Smooth muscle cell (in vitro differentiated cells): ENCODE results near the gene CLEC4F. TPM values are rescaled to one million over a fixed set of nuclear protein-coding genes. Genes with fewer than 3 reads are reported as not detected.

Experiments
- DNase-seq: peaks from one replicate; lab custom pipeline; 2025; ENCODE audit not compliant: unreplicated experiment; lab: John Stamatoyannopoulos, UW
- H2AFZ ChIP-seq: fragments of 200-600 bp; sonication (generic); 2 replicates; pipeline ENCODE4 v1.6.0; 2016; ENCODE audit warnings: antibody characterized with exemption, low read depth, mild to moderate bottlenecking
- H3F3A ChIP-seq: fragments of 200-600 bp; sonication (generic); 2 replicates; pipeline ENCODE4 v1.6.0; 2017; ENCODE audit warnings: antibody characterized with exemption, low read depth
- H3K27ac ChIP-seq: fragments of 200-600 bp; sonication (generic); 2 replicates; pipeline ENCODE4 v1.5.1; 2016; ENCODE audit warnings: low read depth, mild to moderate bottlenecking
- H3K27me3 ChIP-seq: fragments of 200-600 bp; sonication (generic); 2 replicates; pipeline ENCODE4 v1.6.1; 2016; ENCODE audit warnings: low read depth, mild to moderate bottlenecking
- H3K36me3 ChIP-seq: fragments of 200-600 bp; sonication (generic); 2 replicates; pipeline ENCODE4 v1.5.1; 2016; ENCODE audit warnings: low read depth
- H3K4me1 ChIP-seq: fragments of 200-600 bp; sonication (generic); 2 replicates; pipeline ENCODE4 v1.5.1; 2016; ENCODE audit warnings: low read depth
- H3K4me2 ChIP-seq: fragments of 200-600 bp; sonication (generic); 2 replicates; pipeline ENCODE4 v1.6.0; 2016; ENCODE audit warnings: mild to moderate bottlenecking
- H3K4me3 ChIP-seq: fragments of 200-600 bp; sonication (generic); 2 replicates; pipeline ENCODE4 v1.5.1; 2016; ENCODE audit warnings: mild to moderate bottlenecking
- H3K79me2 ChIP-seq: fragments of 200-600 bp; sonication (generic); 2 replicates; pipeline ENCODE4 v1.6.0; 2016; ENCODE audit warnings: low read depth, mild to moderate bottlenecking
- H3K9ac ChIP-seq: fragments of 200-600 bp; sonication (generic); 2 replicates; pipeline ENCODE4 v1.6.0; 2016; ENCODE audit warnings: low read depth
- H3K9me3 ChIP-seq: fragments of 200-600 bp; sonication (generic); replicated peaks from 2 replicates; pipeline ENCODE4 v1.5.1; 2016; ENCODE audit warnings: low read depth
- H4K20me1 ChIP-seq: fragments of 200-600 bp; sonication (generic); 2 replicates; pipeline ENCODE4 v1.6.0; 2016; ENCODE audit warnings: low read depth
- CTCF ChIP-seq: fragments of 200-600 bp; sonication (generic); IDR thresholded peaks from 2 replicates; pipeline ENCODE4 v1.5.1; 2017; ENCODE audit warnings: borderline replicate concordance, mild to moderate bottlenecking, antibody characterized with exemption; ENCODE audit not compliant: insufficient read depth, poor library complexity, severe bottlenecking
- WGBS: methylation state at CpG from one replicate; pipeline ENCODE4 v1.1.7; 2016; ENCODE audit warnings: low lambda C conversion rate; 5-methylcytosine and 5-hydroxymethylcytosine counted together
- polyA plus RNA-seq: library from polyadenylated mRNA; unstranded; fragments of >200 nt; fragmentation: Nextera tagmentation; extraction: Ambion mirVana; gene quantifications from 2 replicates; pipeline ENCODE4 v1.2.1, GENCODE V29; 2016
- total RNA-seq: library from RNA; depleted of rRNA; stranded (reverse); fragments of >200 nt; gene quantifications from 2 replicates; pipeline ENCODE4 v1.2.3, GENCODE V29; 2014

CLEC4F gene
- total and polyA plus RNA-seq, 2 experiments from 2014 or later = not detected

GRCh38 chr2:70835643-70836042, 15.2 kb upstream of the CLEC4F start, which contains the start of gene CD207:
CD207 (minus strand) TSS chr2:70835816; CDS start chr2:70835776, 40 bp downstream.
- peaks cover 5% of the 10 kb centered on the region for H3K27me3 ChIP-seq
- no peak for TF ChIP-seq CTCF
- H3K79me2 ChIP-seq = no peaks in the 10 kb centered on the region
- H3K9ac ChIP-seq = no peak within 1 kb of the TSS
- no peaks in the 10 kb centered on the region for H3K36me3 ChIP-seq
- H3K4me1 ChIP-seq = no peaks in the 10 kb centered on the region
- H3K4me3 ChIP-seq = no peak within 1 kb of the TSS
- WGBS = 93% methylated on average over 4 of the region's 4 CpGs
- H3K4me2 ChIP-seq = no peak within 1 kb of the TSS
- H3K9me3 ChIP-seq = no peaks in the 10 kb centered on the region
- H3K27ac ChIP-seq = no peak within 1 kb of the TSS
- no peaks in the 10 kb centered on the region for H4K20me1 ChIP-seq
- H2AFZ ChIP-seq = no peak within 1 kb of the TSS
- no peak for DNase-seq
- H3F3A ChIP-seq = no peaks in the 10 kb centered on the region

- Histone ChIP-seq H4K20me1 (no peaks in the 10 kb centered on the region), H3K9ac (no peak overlapping the region), H3K4me2 (no peak overlapping the region), H3K27ac (no peak overlapping the region), H3K4me3 (no peak overlapping the region), H3K4me1 (no peaks in the 10 kb centered on the region), H2AFZ (no peak overlapping the region), H3K79me2 (no peaks in the 10 kb centered on the region), H3K36me3 (no peaks in the 10 kb centered on the region), H3K27me3 (peaks cover under 1% of the 10 kb centered on the region), H3K9me3 (no peaks in the 10 kb centered on the region), H3F3A (no peaks in the 10 kb centered on the region)
- DNase-seq = no peak
- TF ChIP-seq CTCF = no peak
- WGBS = 67% methylated on average over 4 of the region's 4 CpGs
Observed at GRCh38 chr2:70834881-70835280, 14.5 kb upstream of the CLEC4F start.

- 93% methylated on average over 2 of the region's 2 CpGs for WGBS
- TF ChIP-seq CTCF = no peak
- no peak overlapping the region for H3K9ac ChIP-seq
- no peaks in the 10 kb centered on the region for H3K79me2 ChIP-seq
- H3K4me3 ChIP-seq = no peak overlapping the region
- no peak overlapping the region for H3K27ac ChIP-seq
- peaks cover 5% of the 10 kb centered on the region for H3K27me3 ChIP-seq
- no peak for DNase-seq
- H3K4me2 ChIP-seq = no peak overlapping the region
- H3F3A ChIP-seq = no peaks in the 10 kb centered on the region
- H3K36me3 ChIP-seq = no peaks in the 10 kb centered on the region
- H2AFZ ChIP-seq = no peak overlapping the region
- H4K20me1 ChIP-seq = no peaks in the 10 kb centered on the region
- no peaks in the 10 kb centered on the region for H3K9me3 ChIP-seq
- H3K4me1 ChIP-seq = no peaks in the 10 kb centered on the region
Observed at GRCh38 chr2:70834106-70834505, 13.7 kb upstream of the CLEC4F start.

- Histone ChIP-seq H3K9ac (no peak overlapping the region), H3F3A (no peaks in the 10 kb centered on the region), H3K27ac (no peak overlapping the region), H3K79me2 (no peaks in the 10 kb centered on the region), H2AFZ (no peak overlapping the region), H3K4me2 (no peak overlapping the region), H3K4me1 (no peaks in the 10 kb centered on the region), H4K20me1 (no peaks in the 10 kb centered on the region), H3K36me3 (no peaks in the 10 kb centered on the region), H3K4me3 (no peak overlapping the region), H3K27me3 (peaks cover 6% of the 10 kb centered on the region), H3K9me3 (no peaks in the 10 kb centered on the region)
- no peak for DNase-seq
- no peak for TF ChIP-seq CTCF
- WGBS = 82% methylated on average over 1 of the region's 1 CpG
Observed at GRCh38 chr2:70833246-70833645, 12.8 kb upstream of the CLEC4F start.
